Vagina (tissue), 2 donors: Measurements from ENCODE around the gene UFD1.

Experiments
- CTCF ChIP-seq, 3 experiments: fragments of 450-650 bp in 2 of 3; fragments of 200-600 bp in 1 of 3; sonication (generic) in 1 of 3; IDR thresholded peaks; one replicate each; pipeline ENCODE4 v1.5.1; 2017 to 2019; ENCODE audit warnings: antibody characterized with exemption in 3 of 3, mild to moderate bottlenecking in 2 of 3, moderate library complexity in 2 of 3
- POLR2A ChIP-seq, 2 donors: fragments of 450-650 bp; IDR thresholded peaks; one replicate each; pipeline ENCODE4 v1.6.1; 2017; ENCODE audit warnings: antibody characterized with exemption in 2 of 2, mild to moderate bottlenecking in 2 of 2, moderate library complexity in 2 of 2
- POLR2AphosphoS5 ChIP-seq, 2 donors: sonication (generic); formaldehyde crosslinking; IDR thresholded peaks; one replicate each; pipeline ENCODE4 v1.9.0; 2017; ENCODE audit warnings: antibody characterized with exemption in 2 of 2, mild to moderate bottlenecking in 2 of 2, low read depth in 1 of 2; ENCODE audit not compliant: insufficient read depth in 1 of 2

GRCh38 chr22:19405652-19406051, 73.3 kb downstream of the UFD1 start:
- TF ChIP-seq CTCF (IDR thresholded peaks at IDR 0.05) (no peak), POLR2AphosphoS5 (IDR thresholded peaks at IDR 0.05; ENCODE audit: insufficient read depth in 1 of 2, low read depth in 1 of 2) (no peak), POLR2A (IDR thresholded peaks at IDR 0.05) (no peak)
